Loucy (cell line): ENCODE data around the gene CRYBB2.

Experiments
- H2AFZ ChIP-seq: fragments of 200-600 bp; sonication (generic); 2 replicates; pipeline ENCODE4 v1.6.0; 2016; ENCODE audit warnings: antibody characterized with exemption, mild to moderate bottlenecking, low read length, moderate library complexity
- H3F3A ChIP-seq: fragments of 200-600 bp; 2 replicates; pipeline ENCODE4 v1.6.0; 2016; ENCODE audit warnings: antibody characterized with exemption, low read depth, mild to moderate bottlenecking
- H3K27me3 ChIP-seq: fragments of 200-600 bp; sonication (generic); 2 replicates; pipeline ENCODE4 v1.6.1; 2014; ENCODE audit warnings: low read length, mild to moderate bottlenecking; ENCODE audit not compliant: insufficient read depth, poor library complexity, severe bottlenecking
- H3K36me3 ChIP-seq: fragments of 200-600 bp; sonication (generic); 2 replicates; pipeline ENCODE4 v1.6.1; 2016; ENCODE audit warnings: low read length; ENCODE audit not compliant: insufficient read depth
- H3K4me1 ChIP-seq: fragments of 200-600 bp; sonication (generic); 2 replicates; pipeline ENCODE4 v1.5.1; 2014; ENCODE audit warnings: low read length, mild to moderate bottlenecking; ENCODE audit not compliant: insufficient read depth, poor library complexity, severe bottlenecking
- H3K4me2 ChIP-seq: fragments of 200-600 bp; sonication (generic); 2 replicates; pipeline ENCODE4 v1.6.0; 2014; ENCODE audit warnings: antibody characterized with exemption, low read length, low read depth, mild to moderate bottlenecking; ENCODE audit not compliant: poor library complexity, severe bottlenecking
- H3K4me3 ChIP-seq: fragments of 200-600 bp; sonication (generic); 2 replicates; pipeline ENCODE4 v1.5.1; 2014; ENCODE audit warnings: low read length, mild to moderate bottlenecking, mixed read lengths; ENCODE audit not compliant: poor library complexity, severe bottlenecking
- H3K79me2 ChIP-seq: fragments of 200-600 bp; sonication (generic); 2 replicates; pipeline ENCODE4 v1.6.1; 2014; ENCODE audit warnings: low read length; ENCODE audit not compliant: insufficient read depth
- H3K9ac ChIP-seq: fragments of 200-600 bp; sonication (generic); 2 replicates; pipeline ENCODE4 v1.6.0; 2014; ENCODE audit warnings: mild to moderate bottlenecking, low read depth, low read length, moderate library complexity; ENCODE audit not compliant: poor library complexity, severe bottlenecking
- H3K9me2 ChIP-seq: fragments of 200-600 bp; sonication (generic); replicated peaks from 2 replicates; pipeline ENCODE4 v1.6.1; 2016; ENCODE audit warnings: low read depth, low read length, mixed read lengths
- H3K9me3 ChIP-seq: fragments of 200-600 bp; sonication (generic); 2 replicates; pipeline ENCODE4 v1.6.1; 2014; ENCODE audit warnings: mild to moderate bottlenecking, antibody characterized with exemption, low read length, low read depth; ENCODE audit not compliant: insufficient read depth
- H4K20me1 ChIP-seq: fragments of 200-600 bp; sonication (generic); 2 replicates; pipeline ENCODE4 v1.6.0; 2014; ENCODE audit warnings: antibody characterized with exemption, low read length, mild to moderate bottlenecking; ENCODE audit not compliant: insufficient read depth, poor library complexity, severe bottlenecking
- CTCF ChIP-seq: fragments of 200-600 bp; sonication (generic); conservative IDR thresholded peaks from 2 replicates; pipeline ENCODE4 v1.5.1; 2014; ENCODE audit warnings: mild to moderate bottlenecking, antibody characterized with exemption, low read length
- EZH2phosphoT487 ChIP-seq: fragments of 200-600 bp; IDR thresholded peaks from 2 replicates; pipeline ENCODE4 v1.6.1; 2018; ENCODE audit warnings: antibody characterized with exemption, mild to moderate bottlenecking, moderate library complexity, borderline replicate concordance

Gene CRYBB2

GRCh38 chr22:25182131-25183110, 37.0 kb upstream of the CRYBB2 start:
- no peaks in the 10 kb centered on the region for H3K36me3 ChIP-seq
- H3K9me3 ChIP-seq = no peaks in the 10 kb centered on the region
- TF ChIP-seq EZH2phosphoT487 = no peak
- TF ChIP-seq CTCF = no peak
- no peak overlapping the region for H3K4me2 ChIP-seq
- H3K4me1 ChIP-seq = no peaks in the 10 kb centered on the region
- no peaks in the 10 kb centered on the region for H3K27me3 ChIP-seq
- H3F3A ChIP-seq = no peaks in the 10 kb centered on the region
- H2AFZ ChIP-seq = no peak overlapping the region
- H3K9me2 ChIP-seq = no peaks in the 10 kb centered on the region
- H3K79me2 ChIP-seq = no peaks in the 10 kb centered on the region
- no peak overlapping the region for H3K9ac ChIP-seq
- no peak overlapping the region for H3K4me3 ChIP-seq
- H4K20me1 ChIP-seq = no peaks in the 10 kb centered on the region

DNA sequence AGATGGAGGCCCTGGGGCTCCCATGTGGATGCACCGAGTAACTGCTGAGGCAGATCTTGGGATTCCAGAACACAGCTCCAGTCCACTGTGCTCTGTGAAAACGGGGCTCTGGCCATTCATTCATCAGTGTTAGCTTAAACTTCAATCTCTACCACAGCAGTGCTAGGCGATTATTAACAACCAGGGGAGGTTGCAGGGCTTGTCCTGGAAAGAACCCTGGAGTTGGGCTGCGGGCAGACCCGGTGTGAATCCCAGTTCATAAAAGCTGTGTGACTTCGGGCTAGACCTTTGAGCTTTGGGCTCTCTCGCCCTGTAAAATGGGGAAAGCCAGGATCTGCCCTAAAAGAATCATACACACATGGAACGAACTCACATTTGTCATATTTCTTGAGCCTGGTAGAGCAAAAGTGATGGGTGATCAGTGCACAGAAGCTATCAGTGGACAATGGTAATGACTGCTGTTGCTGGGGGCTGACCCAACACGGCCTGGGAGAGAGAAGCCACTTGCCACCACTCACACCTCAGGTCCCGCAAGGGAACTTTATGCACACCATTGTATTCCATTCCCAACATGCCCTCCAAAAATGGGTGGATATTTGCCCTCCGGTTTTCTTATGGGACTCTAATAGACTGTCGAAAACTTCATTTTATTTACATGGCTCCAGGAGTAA, 35.4 kb upstream of the CRYBB2 start:
- TF ChIP-seq CTCF (no peak), EZH2phosphoT487 (no peak)
- Histone ChIP-seq H3K9me3 (no peaks in the 10 kb centered on the region), H3K4me1 (no peaks in the 10 kb centered on the region), H2AFZ (no peak overlapping the region), H3K4me3 (no peak overlapping the region), H3K27me3 (no peaks in the 10 kb centered on the region), H3F3A (no peaks in the 10 kb centered on the region), H3K9ac (no peak overlapping the region), H3K36me3 (no peaks in the 10 kb centered on the region), H3K4me2 (no peak overlapping the region), H3K79me2 (no peaks in the 10 kb centered on the region), H3K9me2 (no peaks in the 10 kb centered on the region), H4K20me1 (no peaks in the 10 kb centered on the region)

- H4K20me1 ChIP-seq = no peaks in the 10 kb centered on the region
- H3K9me3 ChIP-seq = no peaks in the 10 kb centered on the region
- no peaks in the 10 kb centered on the region for H3K9me2 ChIP-seq
- no peaks in the 10 kb centered on the region for H3K36me3 ChIP-seq
- H3F3A ChIP-seq = no peaks in the 10 kb centered on the region
- H3K9ac ChIP-seq = no peak overlapping the region
- H3K79me2 ChIP-seq = no peaks in the 10 kb centered on the region
- TF ChIP-seq EZH2phosphoT487 = no peak
- TF ChIP-seq CTCF = no peak
- H3K27me3 ChIP-seq = no peaks in the 10 kb centered on the region
- no peaks in the 10 kb centered on the region for H3K4me1 ChIP-seq
- H2AFZ ChIP-seq = no peak overlapping the region
- H3K4me3 ChIP-seq = no peak overlapping the region
- no peak overlapping the region for H3K4me2 ChIP-seq
Measured at GRCh38 chr22:25186140-25186539, 33.3 kb upstream of the CRYBB2 start.
